ENCODE results near the gene CADM2.
"Not testable (repeated sequence)": the region's sequence is repeated elsewhere in the genome, so short reads cannot be mapped to it uniquely, and the experiment has no call there.

CADM2 gene

DNA sequence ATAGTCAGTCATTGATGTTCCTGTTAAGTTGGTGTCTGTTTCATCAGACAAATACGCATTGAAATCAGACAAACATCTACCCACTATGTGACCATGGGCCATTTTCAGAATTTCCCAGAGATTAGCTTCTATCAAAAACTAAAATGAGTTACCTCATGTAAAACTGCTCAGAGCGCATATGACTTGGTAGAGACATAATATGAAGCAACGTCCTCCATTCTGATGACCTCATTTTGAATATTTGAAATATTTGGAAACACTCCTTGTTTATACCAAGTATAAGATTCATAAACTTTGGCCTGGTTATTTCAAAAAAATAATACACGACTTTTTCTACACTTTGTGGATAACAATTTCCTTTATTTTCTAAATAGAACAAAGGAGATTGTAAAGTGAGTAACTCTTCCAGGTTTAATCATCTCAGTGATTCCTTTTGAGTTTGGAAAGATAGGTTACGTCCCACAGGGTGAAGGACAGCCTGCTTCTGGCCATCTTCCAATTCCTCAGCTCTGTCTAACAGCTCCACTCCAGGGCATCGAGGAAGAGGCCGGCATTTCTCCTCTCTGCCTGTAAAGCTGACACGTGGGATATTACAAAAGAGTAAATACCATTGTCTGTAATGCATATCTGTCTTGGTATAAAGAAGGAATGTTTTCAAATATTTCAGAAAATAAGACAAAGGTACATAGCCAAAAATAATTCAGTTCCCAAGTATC lies 122.6 kb downstream of the CADM2 start:
- no peak for DNase-seq

DNA sequence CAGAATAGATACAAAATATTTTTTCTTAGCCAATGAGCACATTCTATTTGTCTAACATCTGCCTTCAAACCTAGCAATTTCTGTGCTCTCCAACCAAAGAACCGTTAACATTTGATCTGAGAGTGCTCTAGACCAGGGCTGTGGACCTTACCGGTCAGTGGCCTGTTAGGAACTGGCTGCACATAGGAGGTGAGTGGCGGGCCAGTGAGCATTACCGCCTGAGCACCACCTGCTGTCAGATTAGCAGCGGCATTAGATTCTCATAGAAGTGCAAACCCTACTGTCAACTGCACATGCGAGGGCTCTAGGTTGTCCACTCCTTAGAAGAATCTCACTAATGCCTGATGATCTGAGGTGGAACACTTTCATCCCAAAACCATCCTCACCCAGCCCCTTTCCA lies 131.7 kb downstream of the CADM2 start:
- DNase-seq = no peak

DNA sequence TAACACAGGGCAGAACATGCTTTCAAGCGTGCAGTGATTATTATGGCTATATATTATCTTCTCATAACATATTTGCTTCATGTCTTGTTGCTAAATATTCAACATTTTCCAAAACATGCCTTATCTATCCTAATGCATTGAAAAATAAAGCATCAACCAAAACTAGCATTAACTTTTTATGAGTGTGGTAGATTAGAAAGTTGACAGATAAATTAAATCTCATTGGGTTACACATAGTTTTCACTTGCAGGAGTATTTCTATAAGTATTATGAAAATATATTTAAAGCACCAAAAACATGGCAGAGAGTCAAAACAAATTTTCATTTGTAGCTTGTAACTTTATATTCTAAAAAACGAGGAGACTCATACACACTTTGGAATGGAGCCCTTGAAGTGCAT lies 141.5 kb downstream of the CADM2 start:
- DNase-seq = no peak

DNA sequence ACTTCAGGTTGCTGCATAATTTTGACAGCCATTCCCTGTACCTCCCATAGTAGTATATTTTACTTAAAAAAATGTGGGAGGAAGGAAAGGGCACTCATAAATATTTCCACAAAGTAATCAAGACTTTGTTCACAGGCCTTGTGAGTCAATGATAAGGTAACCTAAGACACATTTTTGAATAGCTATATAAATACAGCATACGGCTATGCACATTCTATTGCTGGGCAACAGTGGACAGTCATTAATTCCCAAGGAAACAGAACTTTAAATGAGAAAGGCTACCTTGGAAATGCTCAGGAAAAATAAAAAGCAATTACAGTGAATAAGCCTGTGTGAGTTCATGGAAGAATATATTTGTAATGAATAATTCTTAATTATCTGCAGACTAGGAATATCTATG lies 144.0 kb downstream of the CADM2 start:
- no peak for DNase-seq

DNA sequence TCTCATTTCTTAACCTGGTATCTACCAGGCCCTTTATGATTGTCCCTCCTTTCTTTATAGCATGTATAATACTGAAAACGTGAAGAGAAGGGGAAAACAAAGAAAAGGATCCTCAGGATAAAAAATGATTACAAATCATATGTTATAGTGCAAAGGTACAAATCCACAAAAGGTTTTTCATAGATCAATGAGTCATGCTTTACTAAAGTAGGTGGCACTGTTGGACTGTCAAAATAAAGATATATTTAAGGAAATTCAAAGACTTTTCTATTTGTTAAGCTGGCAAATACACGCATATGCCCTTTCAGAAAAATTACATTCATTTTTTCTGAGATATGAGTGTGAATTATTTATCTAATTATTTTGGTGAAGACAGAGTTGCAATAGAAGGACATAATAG lies 151.6 kb downstream of the CADM2 start:
- DNase-seq = no peak

DNA sequence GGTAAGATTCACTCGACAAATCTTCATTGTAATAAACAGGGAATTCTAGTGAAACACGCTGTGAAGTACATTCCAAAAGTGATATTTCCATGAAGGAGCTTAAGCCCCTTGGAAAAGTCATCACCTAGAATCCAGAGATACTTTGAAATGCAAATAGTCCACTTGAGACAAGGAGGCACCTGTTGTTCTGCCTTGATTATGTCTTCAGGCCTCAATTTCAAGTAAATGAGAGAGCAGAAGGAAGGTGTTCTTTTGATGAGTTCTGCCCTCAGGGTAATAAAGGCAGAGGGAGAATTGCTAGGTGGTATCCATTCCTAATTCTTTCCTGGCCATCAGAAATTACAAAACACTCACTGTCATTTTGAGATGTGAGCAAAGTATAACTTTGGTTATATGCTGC lies 162.1 kb downstream of the CADM2 start:
- DNase-seq = no peak

DNA sequence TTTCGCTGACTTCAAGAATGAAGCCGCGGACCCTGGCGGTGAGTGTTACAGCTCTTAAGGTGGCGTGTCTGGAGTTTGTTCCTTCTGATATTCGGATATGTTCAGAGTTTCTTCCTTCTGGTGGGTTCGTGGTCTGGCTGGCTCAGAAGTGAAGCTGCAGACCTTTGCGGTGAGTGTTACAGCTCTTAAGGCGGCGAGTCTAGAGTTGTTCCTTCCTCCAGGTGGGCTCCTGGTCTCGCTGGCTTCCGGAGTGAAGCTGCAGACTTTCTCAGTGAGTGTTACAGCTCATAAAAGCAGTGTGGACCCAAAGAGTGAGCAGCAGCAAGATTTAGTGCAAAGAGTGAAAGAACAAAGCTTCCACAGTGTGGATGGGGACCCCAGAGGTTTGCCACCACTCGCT lies 174.1 kb downstream of the CADM2 start:
- DNase-seq = not testable (repeated sequence)

DNA sequence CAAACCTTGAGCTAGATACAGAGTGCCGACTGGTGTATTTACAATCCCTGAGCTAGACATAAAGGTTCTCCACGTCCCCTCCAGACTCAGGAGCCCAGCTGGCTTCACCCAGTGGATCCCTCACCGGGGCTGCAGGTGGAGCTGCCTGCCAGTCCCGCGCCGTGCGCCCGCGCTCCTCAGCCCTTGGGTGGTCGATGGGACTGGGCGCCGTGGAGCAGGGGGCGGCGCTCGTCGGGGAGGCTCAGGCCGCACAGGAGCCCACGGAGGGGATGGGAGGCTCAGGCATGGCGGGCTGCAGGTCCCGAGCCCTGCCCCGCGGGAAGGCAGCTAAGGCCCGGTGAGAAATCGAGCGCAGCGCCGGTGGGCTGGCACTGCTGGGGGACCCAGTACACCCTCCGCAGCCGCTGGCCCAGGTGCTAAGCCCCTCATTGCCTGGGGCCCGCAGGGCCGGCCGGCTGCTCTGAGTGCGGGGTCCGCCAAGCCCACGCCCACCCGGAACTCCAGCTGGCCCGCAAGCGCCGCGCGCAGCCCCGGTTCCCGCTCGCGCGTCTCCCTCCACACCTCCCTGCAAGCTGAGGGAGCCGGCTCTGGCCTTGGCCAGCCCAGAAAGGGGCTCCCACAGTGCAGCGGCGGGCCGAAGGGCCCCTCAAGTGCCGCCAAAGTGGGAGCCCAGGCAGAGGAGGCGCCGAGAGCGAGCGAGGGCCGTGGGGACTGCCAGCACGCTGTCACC lies 175.1 kb downstream of the CADM2 start:
- not testable (repeated sequence) for DNase-seq

DNA sequence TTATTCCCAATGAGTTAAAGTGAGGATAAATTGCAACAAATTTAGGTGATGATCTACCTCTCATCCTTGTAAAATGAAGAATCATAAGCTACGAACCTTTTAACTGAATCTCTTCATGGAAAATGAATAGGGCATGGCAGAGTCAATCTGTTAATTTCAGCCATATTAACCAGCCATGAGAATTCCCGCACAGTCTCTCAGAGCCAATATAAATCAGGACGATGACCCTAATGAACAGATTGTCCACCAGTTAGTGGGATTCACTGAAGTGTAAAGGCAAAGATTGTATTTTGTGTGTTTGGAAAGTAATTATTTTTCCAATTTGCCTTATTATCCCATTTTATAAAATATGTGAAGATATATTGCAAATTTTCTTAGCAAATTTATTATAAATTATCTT lies 183.8 kb downstream of the CADM2 start:
- no peak for DNase-seq

DNA sequence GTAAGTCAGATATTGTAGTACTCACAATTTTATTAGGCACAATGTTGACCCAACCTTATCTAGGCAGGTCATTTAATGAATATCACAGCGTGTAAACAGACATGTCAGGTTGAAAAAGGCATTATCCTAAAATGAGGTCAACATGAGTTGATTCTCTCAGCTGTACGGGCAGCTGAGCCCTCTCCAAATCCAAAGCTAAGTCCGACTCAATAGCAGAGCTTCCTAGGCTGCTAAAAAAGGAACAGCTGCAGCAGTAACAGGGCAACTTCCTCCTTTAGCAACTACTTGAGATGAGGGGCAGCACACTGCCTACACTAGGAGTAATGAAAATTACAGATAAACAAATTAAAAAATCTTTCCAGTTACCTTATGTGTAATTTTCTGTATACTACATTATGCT lies 189.2 kb downstream of the CADM2 start:
- DNase-seq = peak; percentile 2

DNA sequence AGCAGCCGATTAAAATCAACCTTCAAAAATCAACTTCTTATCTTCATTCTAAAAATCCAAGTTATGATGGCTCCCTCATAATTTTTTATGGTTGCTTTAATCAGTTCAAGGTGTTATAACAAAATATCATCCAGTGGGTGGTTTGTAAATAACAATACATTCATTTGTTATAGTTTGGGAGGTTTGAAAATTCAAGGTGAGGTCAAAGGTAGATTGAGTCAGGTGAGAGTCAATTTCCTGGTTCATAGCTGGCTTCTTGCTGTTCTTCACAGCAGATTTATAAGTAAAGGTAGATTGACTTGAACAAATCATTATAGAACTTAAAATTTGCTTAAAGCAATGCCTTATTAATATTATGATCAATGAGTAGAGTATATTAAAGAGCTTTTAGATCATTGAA lies 192.8 kb downstream of the CADM2 start:
- DNase-seq = no peak

DNA sequence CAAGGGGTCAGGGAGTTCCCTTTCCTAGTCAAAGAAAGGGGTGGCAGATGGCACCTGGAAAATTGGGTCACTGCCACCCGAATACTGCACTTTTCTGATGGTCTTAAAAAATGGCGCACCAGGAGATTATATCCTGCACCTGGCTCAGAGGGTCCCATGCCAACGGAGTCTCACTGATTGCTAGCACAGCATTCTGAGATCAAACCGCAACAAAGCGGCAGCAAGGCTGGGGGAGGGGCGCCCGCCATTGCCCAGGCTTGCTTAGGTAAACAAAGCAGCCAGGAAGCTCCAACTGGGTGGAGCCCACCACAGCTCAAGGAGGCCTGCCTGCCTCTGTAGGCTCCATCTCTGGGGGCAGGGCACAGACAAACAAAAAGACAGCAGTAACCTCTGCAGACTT lies 194.5 kb downstream of the CADM2 start:
- DNase-seq = not testable (repeated sequence)

DNA sequence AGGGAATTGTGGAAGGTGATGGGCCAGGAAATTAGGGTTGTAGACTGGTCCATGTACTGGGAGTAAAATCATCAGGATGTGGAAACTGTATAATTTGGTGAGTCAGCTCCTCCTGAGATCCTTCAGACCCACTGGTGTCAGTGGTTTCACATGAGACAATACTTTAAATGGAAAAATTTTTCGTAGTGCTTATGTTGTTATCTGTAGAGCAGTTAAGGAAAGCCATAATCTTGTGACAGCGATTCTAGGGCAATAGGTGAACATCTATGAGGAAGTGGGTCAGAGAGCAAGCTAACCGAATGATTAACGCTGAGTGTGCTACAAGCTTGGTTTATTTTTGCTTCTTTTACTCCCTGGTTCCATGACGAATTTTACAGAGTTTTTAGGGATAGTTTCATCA lies 200.6 kb downstream of the CADM2 start:
- DNase-seq = no peak

DNA sequence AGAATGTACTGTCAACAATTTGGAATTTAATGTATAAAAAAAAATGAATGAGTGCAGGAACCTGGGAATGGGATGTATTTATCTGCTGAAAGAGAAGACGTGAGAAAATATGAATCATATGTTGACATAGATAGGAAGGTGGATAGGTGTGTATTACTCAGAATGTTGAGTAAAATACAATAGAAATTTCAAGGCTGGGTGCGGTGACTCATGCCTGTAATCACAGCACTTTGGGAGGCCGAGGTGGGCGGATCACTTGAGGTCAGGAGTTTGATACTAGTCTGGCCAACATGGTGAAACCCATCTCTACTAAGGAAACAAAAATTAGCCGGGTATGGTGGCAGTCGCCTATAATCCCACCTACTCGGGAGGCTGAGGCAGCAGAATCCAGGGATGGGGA lies 202.8 kb downstream of the CADM2 start:
- DNase-seq = no peak

DNA sequence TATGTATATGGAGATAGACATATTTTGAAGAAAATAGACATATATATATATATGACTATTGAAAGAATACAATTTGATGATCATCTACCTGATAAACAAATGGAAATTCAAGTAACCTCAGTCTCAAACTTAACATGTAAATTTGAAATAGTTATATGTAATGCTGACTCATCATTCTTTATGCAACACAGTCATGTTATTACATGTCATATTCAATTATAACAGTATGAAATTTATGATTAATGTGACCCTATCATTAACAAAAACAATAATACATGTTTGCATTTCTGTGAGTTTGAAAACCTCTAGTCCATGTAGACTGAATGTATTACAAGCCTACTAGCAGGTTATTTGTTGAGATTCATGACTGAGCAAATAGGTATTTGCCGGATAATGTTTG lies 204.1 kb downstream of the CADM2 start:
- DNase-seq = no peak

DNA sequence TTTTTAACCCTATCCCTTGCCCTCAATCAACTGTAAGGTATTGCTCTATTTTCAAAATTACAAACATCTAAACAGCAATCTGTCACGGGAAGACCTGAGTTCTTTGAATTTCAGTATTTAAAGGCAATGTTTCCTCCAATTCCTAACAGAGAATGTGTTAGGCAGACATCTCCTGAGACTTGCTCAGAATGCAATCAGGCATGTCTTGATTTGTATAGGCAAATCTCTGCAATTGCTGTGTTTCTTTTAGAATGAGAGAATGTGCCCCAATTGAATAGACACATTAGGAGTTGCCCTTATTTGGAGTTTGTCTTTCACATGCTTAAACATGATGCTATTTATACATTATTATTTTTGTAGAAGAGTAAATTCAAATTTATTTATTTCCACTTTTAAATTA lies 205.6 kb downstream of the CADM2 start:
- DNase-seq = no peak

DNA sequence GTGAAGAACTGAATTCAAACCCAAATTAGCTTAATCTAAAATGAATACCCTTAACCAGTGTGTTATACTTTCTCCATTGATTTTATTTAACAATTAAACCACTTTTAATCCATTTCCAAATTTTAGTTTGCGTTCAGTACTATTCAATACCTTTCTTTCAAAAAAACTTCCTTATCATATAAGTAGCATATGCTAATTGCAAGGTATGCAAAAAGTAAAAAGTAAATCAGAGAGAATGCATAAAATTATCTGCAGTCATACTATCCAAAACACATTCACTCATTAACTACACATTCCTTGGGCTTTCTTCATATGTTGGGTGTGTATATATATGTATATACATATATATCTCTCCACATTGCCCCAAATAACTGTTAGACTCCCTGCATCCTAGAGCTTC lies 208.8 kb downstream of the CADM2 start:
- no peak for DNase-seq

DNA sequence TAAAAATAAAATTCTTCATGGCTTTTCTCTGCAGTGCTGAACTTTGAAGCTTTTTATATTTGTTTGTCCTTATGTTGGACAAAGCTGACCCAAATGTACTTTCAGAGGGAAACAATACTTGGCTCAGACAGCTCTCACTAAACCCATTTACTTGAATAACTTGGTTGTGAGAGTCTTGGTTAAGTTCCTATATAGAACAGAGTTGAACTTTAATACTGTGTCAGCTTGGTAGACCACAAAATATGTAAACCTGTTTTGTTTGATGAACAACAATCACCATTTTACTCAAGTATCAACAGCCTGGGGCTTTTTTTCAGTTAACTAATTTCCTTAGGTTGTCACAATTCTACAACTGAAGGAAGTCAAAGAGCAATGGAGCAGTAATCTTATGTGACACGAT lies 211.9 kb downstream of the CADM2 start:
- no peak for DNase-seq

DNA sequence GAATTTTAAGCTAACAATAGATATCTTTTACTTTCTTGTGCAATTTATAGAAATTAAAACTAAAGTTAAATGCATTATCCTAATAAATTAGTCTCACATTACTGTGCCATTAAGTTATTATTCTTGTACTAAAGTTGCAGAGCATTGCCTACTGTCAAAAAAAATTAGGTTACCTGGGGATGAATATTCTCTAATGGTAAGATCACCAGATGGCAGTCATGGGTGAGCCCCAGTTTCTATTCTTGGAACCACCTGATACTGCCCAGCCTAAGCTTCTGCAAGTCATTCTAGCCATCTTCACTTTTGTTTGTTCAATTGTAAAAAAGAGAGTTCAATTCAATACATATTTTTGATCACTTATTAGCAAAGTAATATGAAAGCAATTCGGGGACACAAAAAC lies 213.2 kb downstream of the CADM2 start:
- no peak for DNase-seq

DNA sequence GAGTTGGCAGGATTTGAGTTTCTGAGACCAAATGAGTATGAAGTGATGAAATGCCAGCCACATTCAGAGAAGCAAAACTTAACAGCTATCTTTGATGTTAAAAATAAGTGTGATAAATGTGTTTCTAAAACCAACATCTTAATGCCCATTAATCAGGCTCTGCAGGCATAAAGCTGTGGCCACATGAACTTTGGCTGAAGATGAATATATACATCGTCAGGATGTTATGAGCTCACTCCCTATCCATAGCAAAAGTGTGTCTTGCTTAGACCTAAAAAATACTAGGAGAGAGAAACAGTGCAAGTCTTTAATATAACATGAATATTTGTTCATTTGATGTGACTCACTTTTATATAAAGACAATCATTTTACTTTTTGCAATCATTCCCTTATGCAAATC lies 218.0 kb downstream of the CADM2 start:
- DNase-seq = no peak

DNA sequence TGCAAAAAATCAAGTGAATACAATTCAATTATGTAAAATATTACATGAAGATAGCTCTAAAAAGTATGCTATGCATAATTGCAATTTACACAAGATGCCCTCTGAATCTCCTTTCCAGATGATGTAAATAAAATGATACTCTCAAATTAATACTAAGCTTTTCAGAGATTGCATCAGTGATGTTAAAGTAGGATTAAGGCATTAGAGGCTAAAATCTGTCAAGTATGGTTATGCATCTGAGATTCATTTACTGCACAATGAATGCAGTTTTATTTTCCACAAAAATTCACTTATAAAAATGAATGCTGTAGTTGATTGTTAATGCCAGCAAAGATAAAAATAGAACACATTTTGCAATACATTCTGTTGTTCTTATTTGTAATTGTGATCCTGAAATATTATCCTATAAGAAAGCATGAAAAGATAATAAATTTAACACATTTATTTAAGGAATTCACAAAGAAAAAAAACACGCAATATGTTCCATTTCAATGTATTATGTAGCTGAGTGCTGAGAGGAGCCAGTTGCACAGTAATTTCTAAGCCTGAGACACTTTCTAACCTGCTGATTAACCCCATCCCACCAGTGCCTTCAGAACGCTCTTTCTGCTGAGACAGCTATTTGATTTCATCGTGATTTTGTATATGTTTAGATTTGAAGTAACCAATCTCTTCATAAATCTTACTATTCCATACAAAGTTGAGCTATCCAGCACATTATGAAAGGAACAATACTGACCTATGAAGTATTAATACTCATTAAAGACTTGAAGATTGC lies 224.4 kb downstream of the CADM2 start:
- no peak for DNase-seq

DNA sequence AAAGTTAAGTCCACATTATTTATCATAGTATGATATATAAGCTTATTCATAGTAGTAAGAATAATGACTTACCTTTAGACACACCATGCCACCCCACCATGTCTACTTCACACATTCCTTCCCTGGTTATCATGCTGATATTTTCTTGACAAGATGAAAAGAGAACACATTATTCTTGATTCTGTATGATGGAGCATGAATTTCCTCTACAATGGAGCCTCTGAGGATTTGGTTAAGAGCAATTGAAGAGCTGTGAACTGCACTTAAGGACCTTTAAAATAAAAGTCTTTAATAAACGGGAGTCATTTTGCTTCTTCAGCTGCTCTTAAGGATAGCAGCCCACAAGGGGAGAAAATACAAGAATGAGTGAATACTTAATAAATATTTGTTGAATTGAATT lies 226.7 kb downstream of the CADM2 start:
- no peak for DNase-seq

DNA sequence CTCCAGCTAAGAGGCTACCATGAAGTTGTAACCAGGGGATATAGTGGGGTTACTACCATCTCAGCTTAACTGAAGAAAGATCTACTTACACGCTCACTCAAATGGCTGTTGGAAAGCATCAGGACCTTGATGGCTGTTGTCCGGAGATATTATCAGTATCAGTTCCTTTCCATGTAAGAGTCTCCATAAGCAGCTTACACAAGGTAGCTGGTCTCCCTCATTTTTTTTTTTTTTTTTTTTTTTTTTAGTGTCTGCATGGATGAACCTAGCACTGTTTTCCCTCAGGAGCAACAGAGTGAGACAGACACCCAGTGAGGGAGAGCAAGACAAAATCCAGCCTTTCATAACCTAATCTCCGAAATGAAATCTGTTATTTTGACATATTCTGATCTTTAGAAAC lies 230.9 kb downstream of the CADM2 start:
- DNase-seq = no peak

DNA sequence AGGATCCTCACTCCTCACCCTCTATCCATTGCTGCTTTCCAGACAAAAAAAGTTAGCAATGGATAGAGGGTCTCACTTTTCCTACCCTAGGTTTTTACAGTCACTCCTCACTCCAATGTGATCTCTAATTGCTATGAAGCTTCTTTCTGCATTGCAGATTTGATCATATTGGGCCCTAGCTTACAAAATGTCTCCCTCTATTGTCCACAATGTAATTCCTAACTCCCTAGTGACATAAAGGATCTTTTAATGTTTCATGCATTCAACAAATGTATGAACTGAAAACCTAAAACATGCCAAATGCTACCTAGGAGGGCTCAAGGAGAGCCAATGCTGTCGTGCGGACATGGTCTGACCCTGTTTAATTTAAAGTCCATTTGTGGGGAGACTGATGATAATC lies 234.8 kb downstream of the CADM2 start:
- DNase-seq = no peak

Data from hematopoietic multipotent progenitor cell treated with erythropoietin and hydrocortisone succinate and interleukin-3 and kit ligand, for 4 days (in vitro differentiated cells).